ENCODE data around the gene SLC44A2.

Gene SLC44A2

GRCh38 chr19:10587022-10587838, 38.1 kb upstream of the SLC44A2 start, which contains the start of gene AP1M2:
Gene AP1M2, minus strand, starts transcription at chr19:10587312. Its CDS starts 81 bp downstream, at chr19:10587231.
- no peak for TF ChIP-seq CTCF (IDR thresholded peaks at IDR 0.05; ENCODE audit: extremely low read depth, insufficient read depth, missing control alignments)
- in situ Hi-C loops (cut with MboI; ENCODE audit: low pct_unique_long_range_greater_than_20kb, low sequenced_read_pairs, unreplicated experiment), result no loop called here
- no peak for DNase-seq (ENCODE audit: low spot score)

GRCh38 chr19:10587839-10588150, 37.6 kb upstream of the SLC44A2 start:
- in situ Hi-C loops (cut with MboI; ENCODE audit: low pct_unique_long_range_greater_than_20kb, low sequenced_read_pairs, unreplicated experiment), result no loop called here
- DNase-seq (ENCODE audit: low spot score), result no peak
- TF ChIP-seq CTCF (IDR thresholded peaks at IDR 0.05; ENCODE audit: extremely low read depth, insufficient read depth, missing control alignments), result no peak

GRCh38 chr19:10593148-10593547, 32.2 kb upstream of the SLC44A2 start:
- TF ChIP-seq CTCF (IDR thresholded peaks at IDR 0.05; ENCODE audit: extremely low read depth, insufficient read depth, missing control alignments), result no peak
- in situ Hi-C loops (cut with MboI; ENCODE audit: low pct_unique_long_range_greater_than_20kb, low sequenced_read_pairs, unreplicated experiment), result no loop called here
- no peak for DNase-seq (ENCODE audit: low spot score)

GRCh38 chr19:10593820-10594637, 31.3 kb upstream of the SLC44A2 start:
- no peak for TF ChIP-seq CTCF (IDR thresholded peaks at IDR 0.05; ENCODE audit: extremely low read depth, insufficient read depth, missing control alignments)
- DNase-seq (ENCODE audit: low spot score), result no peak
- in situ Hi-C loops (cut with MboI; ENCODE audit: low pct_unique_long_range_greater_than_20kb, low sequenced_read_pairs, unreplicated experiment), result no loop called here

GRCh38 chr19:10600149-10600548, 25.2 kb upstream of the SLC44A2 start:
- no peak for TF ChIP-seq CTCF (IDR thresholded peaks at IDR 0.05; ENCODE audit: extremely low read depth, insufficient read depth, missing control alignments)
- in situ Hi-C loops (cut with MboI; ENCODE audit: low pct_unique_long_range_greater_than_20kb, low sequenced_read_pairs, unreplicated experiment), result no loop called here

GRCh38 chr19:10601999-10602329, 23.4 kb upstream of the SLC44A2 start:
- in situ Hi-C loops (cut with MboI; ENCODE audit: low pct_unique_long_range_greater_than_20kb, low sequenced_read_pairs, unreplicated experiment), result no loop called here
- no peak for TF ChIP-seq CTCF (IDR thresholded peaks at IDR 0.05; ENCODE audit: extremely low read depth, insufficient read depth, missing control alignments)
- DNase-seq (ENCODE audit: low spot score), result no peak

More at GRCh38 chr19:10600149-10600548, 25.2 kb upstream of the SLC44A2 start:
- no peak for DNase-seq (ENCODE audit: low spot score)
